Activated gamma-delta T cell (primary cell): Measurements from ENCODE around the gene MISP3.

Experiments
- DNase-seq: peaks from one replicate; lab custom pipeline; 2025; lab: John Stamatoyannopoulos, UW

MISP3 gene

GRCh38 chr19:14122924-14123323 lies 50.3 kb downstream of the MISP3 start:
- DNase-seq, result no peak
